Subcutaneous adipose tissue (tissue), 4 donors: Measurements from ENCODE around the gene SMIM22. TPM values are rescaled to one million over a fixed set of nuclear protein-coding genes. Genes with fewer than 3 reads are reported as not detected.

Experiments used
- total RNA-seq, 4 donors: library from RNA; depleted of rRNA; stranded (reverse); fragments of >200 nt; gene quantifications; one replicate each; pipeline ENCODE4 v1.1.0, GENCODE V29; 2016
- TF ChIP-seq, protein P1 (sequence below): fragments of 450-650 bp; IDR thresholded peaks from one replicate; pipeline ENCODE4 v1.5.1; 2016; ENCODE audit warnings: low read depth, mild to moderate bottlenecking, control low read depth, antibody characterized with exemption, moderate library complexity

Gene SMIM22
- total RNA-seq, 4 donors from 2014 or later = not detected

DNA sequence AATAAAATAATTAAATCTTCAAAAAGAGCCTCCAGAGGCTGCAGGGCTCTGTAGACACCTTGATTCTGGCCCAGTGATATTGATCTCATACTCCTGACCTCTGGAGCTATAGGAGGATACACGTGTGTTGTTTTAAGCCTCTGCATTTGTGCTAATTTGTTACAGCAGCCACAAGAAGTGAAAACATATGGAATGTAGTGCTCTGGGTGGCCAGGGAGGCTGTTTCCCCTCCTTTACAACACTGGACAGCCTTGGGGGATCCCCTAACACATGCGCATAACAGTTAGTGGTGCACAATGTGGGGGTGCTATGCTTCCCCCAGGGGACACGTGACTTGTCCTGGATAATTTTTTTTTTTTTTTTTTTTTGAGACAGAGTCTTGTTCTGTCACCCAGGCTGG lies 23.5 kb upstream of the SMIM22 start:
- TF ChIP-seq, protein P1, sequence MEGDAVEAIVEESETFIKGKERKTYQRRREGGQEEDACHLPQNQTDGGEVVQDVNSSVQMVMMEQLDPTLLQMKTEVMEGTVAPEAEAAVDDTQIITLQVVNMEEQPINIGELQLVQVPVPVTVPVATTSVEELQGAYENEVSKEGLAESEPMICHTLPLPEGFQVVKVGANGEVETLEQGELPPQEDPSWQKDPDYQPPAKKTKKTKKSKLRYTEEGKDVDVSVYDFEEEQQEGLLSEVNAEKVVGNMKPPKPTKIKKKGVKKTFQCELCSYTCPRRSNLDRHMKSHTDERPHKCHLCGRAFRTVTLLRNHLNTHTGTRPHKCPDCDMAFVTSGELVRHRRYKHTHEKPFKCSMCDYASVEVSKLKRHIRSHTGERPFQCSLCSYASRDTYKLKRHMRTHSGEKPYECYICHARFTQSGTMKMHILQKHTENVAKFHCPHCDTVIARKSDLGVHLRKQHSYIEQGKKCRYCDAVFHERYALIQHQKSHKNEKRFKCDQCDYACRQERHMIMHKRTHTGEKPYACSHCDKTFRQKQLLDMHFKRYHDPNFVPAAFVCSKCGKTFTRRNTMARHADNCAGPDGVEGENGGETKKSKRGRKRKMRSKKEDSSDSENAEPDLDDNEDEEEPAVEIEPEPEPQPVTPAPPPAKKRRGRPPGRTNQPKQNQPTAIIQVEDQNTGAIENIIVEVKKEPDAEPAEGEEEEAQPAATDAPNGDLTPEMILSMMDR = no peak

DNA sequence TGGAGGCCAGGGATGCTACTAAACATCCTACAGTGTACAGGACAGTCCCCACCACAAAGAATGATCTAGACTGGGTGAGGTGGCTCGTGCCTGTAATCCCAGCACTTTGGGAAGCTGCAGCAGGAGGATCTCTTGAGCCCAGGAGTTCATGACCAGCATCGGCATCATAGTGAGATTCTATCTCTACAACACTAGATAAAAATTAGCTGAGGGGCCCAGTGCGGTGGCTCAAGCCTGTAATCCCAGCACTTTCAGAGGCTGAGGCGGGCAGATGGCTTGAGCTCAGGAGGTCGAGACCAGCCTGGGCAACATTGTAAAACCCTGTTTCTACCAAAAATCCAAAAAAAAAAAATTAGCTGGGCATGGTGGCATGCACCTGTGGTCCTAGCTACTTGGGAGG lies 22.8 kb upstream of the SMIM22 start:
- TF ChIP-seq, protein P1 = no peak

DNA sequence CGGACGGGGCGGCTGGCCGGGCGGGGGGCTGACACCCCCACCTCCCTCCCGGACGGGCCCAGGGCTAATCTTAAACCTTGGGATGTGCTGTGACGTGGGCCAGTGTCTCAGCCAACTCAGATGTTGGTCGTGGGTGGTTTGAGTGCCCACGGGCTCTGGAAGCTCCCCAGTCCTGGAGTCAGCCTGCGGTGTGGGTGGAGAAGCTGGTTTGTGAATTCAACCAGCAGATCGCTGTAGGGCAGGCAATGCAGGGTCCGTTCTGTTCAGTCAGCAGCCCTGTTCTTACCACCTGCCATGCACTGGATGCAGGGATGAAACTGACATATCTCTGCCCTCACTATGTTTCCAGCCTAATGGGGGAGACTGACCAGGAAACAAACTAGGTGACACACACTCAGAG lies 20.2 kb upstream of the SMIM22 start:
- TF ChIP-seq, protein P1 = no peak

DNA sequence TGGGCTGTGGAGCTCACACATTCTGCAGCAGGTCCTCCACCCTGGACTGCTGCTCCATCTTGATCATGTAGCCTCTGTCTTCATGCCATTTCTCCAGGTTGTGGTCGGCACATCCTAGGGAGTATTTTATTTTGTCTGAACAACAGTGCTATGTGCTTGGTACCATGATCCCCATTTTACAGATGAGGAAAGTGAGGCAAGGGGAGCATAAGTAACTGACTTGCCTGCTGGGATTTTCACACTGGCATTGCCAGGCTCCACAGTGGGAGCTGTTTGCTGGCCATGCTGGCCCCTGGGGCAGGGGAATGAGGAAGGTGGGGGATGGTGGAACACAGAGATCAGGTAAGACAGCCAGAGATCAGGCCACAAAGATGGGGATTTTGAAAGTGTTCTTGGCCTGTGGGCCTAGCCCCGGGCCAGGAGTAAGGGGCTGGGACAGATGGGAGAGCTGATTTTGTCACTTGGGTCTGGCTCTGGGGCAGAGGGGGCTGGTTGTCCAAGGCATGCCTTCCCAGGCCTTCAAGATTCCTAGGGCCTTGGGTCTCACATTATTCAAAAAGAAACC lies 18.9 kb upstream of the SMIM22 start:
- TF ChIP-seq, protein P1 = no peak

DNA sequence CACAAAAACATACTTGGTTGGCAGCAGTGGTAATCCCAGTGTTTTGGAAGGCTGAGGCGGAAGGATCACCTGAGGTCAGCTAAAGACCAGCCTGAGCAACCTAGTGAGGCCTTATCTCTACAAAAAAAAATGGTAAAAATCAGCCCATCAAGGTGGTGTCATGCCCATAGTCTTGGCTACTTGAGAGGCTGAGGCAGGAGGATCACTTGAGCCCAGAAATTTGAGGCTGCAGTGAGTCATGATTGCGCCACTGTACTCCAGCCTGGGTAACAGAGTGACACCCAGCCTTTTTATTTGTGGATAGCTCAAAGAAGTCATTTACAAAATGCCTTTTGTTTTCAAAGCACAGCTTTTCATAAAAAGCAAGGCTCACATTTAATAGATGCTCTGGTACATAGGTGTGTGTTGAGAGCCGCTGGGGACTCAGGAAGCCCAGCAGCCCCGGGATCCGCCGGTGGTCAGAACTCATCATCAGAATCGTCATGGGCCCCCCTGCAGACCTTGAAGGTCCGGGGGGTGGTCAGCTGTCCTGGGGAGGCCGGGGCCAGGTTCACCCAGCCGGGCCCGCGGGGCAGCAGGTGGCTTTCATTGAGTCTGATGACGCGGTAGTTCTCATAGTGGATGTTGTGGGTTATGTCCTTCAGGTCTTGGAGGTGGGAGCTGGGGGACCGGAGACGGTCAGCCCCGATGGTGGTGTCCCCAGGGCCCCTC lies 17.7 kb upstream of the SMIM22 start:
- TF ChIP-seq, protein P1 = no peak

DNA sequence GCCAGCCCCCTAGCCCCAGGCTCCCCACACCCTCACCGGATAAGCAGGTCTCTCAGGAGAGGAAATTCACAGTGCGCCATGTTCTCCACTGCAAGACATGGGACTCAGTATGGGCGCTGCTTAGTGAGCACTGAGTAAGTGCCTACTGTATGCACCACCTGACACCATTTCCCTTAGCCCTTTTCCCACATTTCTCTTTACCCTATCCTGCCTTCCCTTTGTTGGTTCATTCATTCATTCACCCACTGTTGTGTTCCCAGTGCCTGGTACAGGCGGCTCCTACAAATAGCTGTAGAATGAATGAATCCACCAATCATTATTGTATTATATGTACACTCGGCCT lies 17.1 kb upstream of the SMIM22 start:
- TF ChIP-seq, protein P1 = no peak

DNA sequence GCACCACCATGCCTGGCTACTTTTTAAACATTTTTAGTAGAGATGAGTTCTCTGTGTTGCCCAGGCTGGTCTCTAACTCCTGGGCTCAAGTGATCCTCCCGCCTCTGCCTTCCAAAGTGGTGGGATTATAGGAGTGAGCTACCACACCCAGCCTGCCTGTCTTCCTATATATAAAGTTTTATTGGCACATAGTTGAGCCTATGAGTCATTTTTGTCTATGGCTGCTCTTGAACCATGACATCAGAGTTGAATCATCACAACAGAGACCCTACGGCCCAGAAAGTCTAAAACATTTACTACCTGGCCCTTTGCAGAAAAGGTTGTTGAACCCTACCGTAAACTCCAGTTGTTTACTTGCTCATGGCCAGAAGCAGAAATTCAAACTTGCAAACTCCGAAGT lies 14.9 kb upstream of the SMIM22 start:
- TF ChIP-seq, protein P1 = no peak
